GM18870 (cell line): ENCODE measurements around the gene MEA1.

Experiments used
- ATAC-seq: cut with Tn5 transposase; IDR thresholded peaks from one replicate; pipeline ENCODE4 v1.9.1; 2021; ENCODE audit warnings: moderate library complexity; ENCODE audit not compliant: unreplicated experiment

MEA1 gene

DNA sequence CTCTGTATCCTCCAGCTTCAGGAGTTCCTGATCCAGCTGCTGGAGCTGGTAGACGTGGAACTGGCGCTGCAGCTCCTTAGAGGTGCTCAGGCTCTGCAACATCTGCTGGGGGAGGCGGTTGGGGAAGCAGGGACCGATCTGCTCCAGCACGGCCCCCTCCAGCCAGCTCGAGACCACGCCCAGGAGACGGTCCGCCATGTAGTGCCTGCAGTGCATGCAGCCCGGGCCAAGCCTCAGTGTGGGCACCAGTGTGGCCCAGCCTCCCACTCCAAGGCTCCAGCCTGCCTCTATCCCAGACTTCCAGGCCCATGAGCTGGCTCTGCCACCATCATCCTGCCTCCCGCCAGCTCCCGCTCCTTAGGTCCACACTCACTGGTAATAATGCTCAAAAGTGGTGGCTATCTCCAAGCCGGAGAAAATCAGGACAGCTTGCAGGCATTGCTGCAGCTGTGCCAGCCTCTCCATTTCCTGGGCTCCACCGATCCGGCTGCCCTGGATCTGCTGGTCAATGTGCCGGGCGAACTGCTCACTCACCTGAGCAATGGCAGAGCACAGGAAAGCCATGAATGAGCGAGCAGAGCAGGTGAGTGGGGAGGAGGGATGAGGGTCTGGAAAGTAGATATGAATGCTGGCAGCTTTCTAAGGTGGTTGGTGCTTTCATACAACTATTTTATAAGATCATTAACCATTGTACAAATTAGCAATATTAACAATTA is 27.0 kb upstream of the MEA1 start:
- no peak for ATAC-seq

DNA sequence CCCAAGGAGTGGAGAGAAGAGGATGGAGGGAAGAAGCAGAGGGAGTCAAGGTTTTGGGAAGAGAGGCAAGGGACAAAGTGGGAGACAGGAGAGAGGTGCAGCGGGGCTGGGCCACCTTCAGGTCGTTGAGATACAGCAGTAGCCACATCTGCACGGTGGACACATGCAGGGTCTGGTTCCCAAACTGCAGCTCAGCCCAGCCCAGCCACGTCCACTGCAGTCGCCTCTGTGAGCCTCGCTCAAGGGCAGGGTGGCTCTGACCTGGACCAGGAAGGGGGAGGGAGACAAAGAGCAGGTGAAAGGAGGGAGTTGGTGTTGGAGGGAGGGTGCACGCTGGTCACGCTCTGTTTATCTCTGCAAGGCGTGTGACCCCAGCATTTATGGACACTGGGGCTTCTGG is 25.0 kb upstream of the MEA1 start:
- ATAC-seq, result no peak

DNA sequence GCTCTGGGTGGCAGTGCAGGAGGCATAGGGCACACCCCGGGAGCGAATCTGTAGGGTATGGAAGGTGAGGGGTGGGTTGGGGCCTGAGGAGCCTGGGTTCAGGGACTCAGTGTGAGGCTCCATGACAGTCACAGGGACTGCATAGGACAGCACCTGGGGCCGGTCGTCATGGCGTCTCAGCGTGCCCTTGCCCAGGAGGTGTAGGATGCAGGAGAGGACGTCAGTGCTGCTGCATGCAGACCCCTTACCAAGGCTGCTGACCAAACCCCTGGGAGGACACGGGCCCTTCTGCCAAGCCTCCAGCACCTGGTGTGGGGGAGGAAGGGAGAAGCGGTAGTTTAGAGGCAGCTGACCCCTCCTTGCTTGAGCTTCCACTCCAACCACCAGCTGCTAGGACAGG is 24.0 kb upstream of the MEA1 start:
- ATAC-seq, result no peak

DNA sequence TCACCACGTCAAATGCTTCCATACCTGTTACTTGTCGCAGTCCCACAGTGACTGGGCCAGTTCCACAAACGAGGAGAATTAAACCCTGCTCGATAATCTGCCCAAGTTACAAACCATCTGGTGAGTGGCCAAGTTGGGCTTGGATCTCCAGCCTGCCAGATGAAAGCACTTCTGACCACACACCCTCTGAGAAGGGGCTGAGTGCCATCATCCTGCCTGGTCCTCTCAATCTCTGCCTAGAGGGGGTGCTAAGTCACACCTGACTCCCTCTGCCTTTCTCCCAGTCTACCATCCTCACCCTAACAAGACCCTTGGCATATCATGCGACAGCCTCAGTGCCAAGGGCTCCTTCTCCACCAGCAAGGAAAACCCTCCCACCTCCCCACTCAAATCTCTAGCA is 23.5 kb upstream of the MEA1 start:
- no peak for ATAC-seq

DNA sequence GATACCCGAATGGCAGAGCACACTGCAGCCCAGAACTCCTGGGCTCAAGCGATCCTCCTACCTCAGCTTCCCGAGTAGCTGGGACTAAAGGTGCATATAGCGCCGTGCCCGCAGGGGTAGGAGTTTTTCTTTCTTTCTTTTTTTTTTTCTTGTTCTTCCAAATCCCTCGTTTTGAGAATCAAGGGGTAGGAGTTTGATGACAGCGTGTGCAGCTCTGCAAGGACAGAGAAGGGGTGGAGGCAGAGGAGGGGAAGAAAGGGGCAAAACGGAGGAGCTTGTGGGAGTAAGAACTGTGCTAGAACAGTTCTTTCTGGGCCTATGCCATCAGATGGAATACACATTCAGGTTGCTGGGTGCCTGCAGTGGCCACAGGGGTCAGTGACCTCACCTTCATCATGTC is 23.0 kb upstream of the MEA1 start:
- ATAC-seq, result no peak

DNA sequence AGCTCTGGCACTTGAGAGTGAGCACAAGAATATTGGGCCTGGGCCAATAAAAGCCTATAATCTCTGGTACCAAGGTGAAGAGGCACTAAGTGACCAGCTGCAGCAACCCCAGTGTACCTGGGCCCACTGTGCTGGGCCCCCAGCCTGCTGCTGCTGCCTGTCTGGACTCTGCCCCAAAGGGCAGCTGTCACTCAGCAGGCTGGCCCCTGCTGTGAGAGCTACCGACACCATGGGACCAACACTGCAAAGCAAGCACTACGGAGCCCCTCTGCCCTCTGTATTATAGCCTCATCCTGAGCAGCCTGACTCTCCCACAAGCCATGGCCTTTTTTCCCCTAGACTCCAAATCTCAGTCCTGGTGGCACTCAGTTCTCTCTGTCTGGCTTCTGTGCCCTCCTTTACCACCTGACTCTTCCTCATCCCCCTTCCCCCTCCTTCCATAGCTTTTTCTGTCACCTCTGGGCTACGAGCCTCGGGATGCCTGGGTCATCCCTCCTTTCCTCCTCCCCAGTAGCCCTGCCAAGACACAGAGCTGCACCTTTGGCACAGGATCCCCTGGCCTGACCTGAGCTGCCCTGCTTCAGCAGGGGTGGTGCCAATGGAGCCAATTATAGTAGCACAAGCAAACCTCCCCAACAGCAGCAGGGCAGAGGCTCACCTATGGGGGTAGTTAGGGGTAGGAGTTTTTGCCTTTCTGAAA is 21.9 kb upstream of the MEA1 start:
- ATAC-seq, result no peak

DNA sequence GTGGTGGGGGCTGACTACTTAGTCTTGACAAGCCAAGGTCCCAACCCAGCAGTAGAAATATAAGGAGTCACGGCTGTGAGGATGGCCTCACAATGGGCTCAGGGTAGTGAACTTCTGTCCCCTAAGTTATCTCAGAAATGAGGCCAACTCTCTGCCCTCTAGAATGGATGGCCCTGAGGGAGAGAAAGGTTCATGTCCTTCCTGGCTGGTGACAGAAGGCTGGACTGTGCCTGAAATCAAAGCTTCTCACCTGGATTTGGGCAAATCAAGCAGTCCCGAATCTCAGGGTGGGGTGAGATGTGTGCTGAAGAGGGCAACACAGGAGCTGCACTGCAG is 20.4 kb upstream of the MEA1 start:
- no peak for ATAC-seq

DNA sequence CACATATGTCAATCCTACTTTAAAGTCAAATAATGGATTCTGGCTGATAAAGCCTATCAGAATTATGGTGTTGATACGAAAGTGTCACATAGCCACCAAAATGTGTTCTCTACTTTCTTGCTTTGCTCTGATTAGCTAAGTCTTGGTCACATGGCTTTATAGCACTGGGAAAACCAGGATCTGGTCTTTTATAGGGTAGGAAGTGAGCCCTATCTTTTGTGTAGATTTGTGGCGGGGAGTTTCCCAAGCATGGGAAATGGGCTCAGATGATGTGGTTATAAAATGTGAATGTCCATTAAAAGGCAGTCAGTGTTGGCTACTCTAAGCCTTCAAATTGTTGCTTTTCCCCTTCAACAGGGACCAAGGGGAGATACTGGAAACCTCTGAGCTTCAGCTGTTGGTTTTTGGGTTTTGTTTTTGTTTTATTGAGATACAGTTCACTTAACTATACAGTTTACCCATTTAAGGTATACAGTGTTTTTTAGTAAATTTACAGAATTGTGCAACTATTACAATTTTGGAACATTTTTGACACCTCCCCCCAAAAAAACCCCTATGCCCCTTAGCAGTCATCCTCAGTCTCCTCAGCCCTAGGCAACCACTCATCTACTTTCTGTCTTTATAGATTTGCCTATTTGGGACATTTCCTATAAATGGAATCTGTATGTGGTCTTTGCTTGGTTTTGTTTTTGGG is 19.9 kb upstream of the MEA1 start:
- no peak for ATAC-seq

DNA sequence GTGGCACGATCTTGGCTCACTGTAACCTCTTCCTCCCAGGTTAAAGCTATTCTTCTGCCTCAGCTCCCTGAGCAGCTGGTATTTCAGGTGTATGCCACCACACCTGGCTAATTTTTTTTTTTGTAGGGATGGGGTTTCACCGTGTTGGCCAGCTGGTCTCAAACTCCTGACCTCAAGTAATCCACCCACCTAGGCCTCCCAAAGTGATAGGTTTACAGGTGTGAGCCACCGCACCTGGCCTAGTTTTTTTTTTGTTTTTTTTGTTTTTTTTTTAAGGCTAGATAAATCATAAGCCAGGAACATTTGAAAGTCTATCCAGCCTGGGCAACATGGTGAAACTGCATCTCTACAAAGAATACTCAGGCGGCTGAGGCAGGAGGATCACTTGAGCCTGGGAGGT is 18.6 kb upstream of the MEA1 start:
- no peak for ATAC-seq

DNA sequence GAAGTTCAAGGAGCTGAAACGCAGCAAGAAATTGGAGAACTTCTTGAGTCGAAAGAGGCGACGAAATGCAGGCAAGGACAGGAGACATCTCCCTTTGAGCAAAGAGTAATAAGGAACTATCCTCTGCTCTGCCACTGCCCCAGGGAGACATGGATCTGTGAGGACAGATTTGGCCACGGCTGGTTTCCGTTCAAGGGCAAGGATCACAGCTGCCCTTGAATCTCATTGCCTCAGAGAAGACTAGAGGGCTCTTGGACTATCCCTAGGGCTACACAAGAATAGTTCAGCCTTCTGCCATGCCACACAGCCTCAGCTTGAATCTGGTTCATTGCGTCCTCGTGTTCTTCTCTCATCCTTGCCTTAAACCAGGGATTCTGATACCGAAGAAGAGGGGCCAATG is 15.4 kb upstream of the MEA1 start:
- ATAC-seq, result no peak

DNA sequence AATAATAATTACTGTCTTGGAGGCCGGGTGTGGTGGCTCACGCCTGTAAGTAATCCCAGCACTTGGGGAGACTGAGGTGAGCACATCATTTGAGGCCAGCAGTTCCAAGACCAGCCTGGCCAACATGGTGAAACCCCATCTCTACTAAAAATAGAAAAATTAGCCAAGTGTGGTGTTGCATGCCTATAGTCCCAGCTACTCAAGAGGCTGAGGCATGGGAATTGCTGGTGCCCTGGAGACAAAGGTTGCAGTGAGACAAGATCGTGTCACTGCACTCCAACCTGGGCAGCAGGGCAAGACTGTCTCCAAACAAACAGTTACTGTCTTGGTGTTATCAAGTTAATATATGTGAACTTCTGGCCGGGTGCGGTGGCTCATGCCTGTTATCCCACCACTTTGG is 12.6 kb upstream of the MEA1 start:
- ATAC-seq, result no peak

DNA sequence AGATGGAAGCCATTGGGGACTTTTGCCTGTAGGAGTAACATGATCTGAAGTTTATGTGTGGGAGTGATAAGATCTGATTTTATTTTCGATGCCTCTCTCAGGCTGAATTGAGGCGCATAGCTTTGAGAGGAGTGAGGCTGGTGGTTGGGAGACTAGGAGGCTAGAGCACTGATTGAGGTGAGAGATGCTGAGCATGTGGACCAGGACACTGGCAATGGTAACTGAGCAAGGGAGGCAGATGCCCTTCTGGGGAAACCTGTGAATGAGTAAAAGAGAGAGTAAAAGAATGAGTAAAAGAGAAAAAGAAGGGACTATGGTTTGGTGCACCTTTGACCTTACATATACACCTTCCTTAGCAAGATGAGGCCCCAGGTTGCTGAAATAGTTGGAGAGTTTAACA is 10.7 kb upstream of the MEA1 start:
- no peak for ATAC-seq

DNA sequence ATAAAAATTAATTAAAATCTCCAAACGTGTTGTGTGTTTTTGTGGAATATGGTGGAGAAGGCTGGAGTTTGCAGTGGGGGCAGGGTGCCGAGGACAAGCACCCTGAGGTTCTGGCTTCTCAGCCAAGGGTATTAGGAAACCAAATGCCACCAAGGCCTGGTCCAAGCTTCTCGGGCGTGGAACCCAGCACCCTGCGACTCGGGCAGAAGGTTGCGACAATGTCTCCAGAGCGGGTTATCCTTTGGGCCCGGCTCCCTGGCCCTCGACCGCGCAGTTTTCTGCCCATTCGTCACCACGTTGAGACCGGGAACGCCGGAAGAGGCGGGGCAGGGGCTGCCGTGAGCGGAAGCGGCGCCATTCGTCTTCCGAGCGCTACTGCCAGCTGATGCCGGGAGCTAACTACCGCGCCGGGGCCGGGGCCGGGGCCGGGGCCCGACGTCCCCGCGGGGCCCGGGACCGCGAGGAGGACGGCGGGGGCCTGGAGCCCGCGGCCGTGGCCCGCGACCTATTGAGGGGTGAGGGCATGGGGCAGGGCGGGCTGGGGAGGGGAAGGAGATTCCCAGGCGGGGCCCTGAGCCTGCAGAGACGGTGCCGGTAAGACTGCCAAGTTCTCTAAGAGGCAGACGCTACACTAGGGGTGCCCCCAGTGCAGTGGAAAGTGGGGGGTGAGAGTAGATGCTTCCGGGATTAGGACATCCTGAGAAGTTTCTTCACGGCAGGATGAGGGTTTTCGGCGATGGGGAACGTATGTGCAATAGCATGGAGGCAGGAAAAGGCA is 7.7 kb upstream of the MEA1 start, which contains the start of gene RRP36:
Gene RRP36 (plus strand): TSS at position 354 of the 778 bp plus-strand sequence. CDS start 32 bp downstream, at position 386.
- no peak for ATAC-seq

DNA sequence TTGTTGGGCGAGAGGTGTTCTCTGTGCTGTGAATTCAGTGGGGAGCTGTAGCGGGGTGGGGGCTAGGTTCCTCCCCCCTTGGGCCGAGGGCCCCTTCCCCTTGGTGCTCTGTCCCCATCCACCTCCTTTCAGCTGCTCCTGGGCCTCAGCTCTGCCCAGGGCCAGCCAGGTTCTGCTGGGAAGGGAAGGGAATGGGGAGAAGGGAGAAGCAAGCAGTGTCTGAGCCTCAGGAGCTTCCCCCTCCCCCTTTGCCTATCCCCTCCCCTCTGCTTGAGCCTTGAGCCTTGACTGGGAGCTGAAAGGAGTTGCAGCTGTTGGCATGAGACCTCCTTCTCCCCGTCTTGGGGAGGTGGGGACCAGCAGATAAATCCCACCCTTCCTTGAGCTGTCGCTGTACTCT is 7.1 kb upstream of the MEA1 start:
- ATAC-seq, result no peak

DNA sequence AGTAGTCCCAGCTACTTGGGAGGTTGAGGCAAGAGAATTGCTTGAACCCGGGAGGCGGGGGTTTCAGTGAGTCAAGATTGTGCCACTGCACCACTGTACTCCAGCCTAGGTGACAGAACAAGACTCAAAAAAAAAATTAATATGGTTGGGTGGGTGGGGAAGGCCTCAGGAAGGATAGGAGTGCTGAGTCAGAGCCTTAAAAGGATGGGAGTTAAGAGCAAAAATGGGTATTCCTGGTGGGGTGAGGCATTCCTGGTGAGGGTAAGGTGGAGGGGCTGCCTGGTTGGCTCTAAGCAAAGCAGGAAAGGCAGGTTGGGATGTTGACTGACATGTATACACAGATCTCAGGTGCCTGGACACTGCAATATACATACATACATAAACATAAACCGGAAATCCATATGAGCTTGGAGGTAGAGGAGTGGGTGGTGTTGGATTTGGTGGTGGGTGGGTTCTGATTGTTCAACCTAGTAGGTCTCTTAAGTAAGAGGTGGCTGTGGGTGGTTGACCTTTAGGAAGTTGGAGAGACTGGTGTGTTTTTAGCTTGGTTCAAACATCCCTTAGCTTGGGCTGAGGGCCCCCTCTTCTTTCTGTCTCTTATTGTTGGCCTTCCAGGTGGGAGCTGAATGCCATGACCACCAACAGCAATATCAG is 6.4 kb upstream of the MEA1 start:
- ATAC-seq, result no peak

DNA sequence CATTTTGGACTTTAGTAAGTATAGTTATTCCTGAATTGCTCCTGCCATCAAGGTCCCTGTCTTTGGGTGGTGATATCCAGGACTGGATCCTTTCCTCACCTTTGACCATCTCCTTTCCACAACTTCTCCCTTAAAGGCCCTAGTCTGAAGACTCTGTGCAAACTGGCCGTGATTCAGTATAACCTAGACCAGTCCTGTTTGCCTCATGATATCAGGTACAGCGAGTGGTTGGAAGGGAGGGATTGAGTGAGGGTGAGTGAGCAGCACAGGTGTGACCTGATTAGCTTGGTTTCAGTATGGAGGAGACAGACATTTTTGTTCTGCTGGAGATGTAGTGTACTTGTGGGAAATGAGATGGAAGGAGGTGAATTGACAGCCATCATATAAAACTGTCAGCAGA is 5.4 kb upstream of the MEA1 start:
- ATAC-seq, result no peak

DNA sequence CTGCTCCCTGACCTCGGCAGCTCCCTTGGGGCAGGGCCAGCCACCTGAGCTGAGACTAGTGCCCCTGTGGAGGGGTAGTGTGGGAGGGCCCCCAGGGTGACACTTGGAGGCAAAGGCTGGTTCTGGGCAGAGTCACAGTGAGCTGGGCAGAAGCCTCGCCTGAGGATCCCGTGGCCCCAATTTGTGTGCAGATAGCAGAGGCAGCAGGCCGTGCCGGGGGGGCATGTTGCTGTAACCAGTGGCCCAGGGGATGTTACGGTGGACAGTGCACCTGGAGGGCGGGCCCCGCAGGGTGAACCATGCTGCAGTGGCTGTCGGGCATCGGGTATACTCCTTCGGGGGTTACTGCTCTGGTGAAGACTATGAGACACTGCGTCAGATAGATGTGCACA is 3.2 kb upstream of the MEA1 start:
- ATAC-seq, result no peak

DNA sequence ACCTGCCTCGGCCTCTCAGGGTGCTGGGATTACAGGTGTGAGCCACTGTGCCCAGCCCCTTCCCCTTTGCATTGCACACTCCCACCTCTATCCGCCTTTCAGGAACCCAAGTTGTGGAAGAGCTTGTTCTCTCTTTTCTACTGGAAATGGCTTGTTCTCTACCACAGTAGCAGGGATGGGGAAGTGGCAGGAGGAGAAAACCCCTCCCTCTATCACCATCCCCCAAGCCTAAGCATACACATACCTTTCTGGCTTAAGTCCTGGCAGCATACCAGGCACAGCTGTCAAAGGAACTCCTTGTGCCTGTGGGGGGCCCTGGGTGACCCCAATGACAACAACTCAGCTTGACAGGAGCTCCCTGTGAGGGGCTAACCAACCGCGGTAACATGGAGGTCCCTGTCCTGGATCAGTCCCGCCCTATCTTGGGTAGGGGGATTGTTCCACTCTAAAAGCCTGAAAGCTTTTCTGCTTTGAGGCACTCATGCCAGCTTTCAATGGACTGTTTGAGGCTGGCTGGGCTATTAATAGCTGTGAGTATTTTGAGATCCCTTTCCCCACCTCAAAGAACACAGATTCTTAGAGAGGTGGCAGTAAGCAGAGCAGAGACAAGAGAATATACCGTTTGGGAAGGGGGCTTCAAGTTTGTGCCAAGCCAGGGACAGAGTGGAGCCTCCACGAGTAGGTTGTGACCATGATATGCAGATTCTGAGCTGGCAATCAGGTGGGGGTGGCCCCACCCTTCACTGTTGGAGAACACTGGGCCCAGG is 2.6 kb upstream of the MEA1 start:
- ATAC-seq, result no peak

DNA sequence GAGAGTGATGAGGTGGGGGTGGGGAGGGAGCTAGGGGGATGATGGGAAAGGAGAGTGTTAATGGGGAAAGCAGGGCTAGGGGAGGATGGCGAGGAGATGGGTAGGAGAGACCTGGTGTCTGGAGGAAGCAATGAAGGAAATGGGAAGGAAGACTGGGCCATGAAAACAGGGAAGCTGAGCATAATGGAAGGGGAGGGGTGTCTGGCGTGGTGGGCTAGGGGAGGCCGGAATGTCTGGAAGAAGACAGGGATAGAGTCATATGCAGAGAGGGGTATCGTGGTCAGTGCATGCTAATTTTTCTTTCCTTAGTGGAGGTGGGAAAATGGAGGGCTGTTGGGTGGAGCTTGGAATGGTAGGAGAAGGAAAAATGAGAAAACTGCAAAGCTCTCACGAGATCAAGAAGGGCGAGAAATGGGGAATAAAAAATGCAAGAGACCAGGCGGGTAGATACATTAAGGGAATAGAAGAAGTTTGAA is 726 bp upstream of the MEA1 start:
- no peak for ATAC-seq
